Myocyte (in vitro differentiated cells): ENCODE data around the gene MSI2. TPM values are rescaled to one million over a fixed set of nuclear protein-coding genes. Genes with fewer than 3 reads are reported as not detected.

Experiments used
- DNase-seq: peaks from one replicate; pipeline ENCODE4 v3.0.0-alpha.2; 2012; ENCODE audit warnings: low read depth
- total RNA-seq: library from RNA; depleted of rRNA; stranded (reverse); fragments of >200 nt; gene quantifications from 2 replicates; pipeline ENCODE4 v1.2.3, GENCODE V29; 2014

Gene MSI2
- total RNA-seq, 1 donor from 2014 or later: 115 TPM

- no peak for DNase-seq
Observed at GRCh38 chr17:57363998-57364643, 107.8 kb downstream of the MSI2 start.

- DNase-seq: no peak
Observed at GRCh38 chr17:57365420-57365819, 109.1 kb downstream of the MSI2 start.

- no peak for DNase-seq
Observed at GRCh38 chr17:57366177-57366557, 109.8 kb downstream of the MSI2 start.

GRCh38 chr17:57366558-57367351 is 110.4 kb downstream of the MSI2 start:
- DNase-seq: no peak

- DNase-seq: no peak
Observed at GRCh38 chr17:57368637-57369336, 112.5 kb downstream of the MSI2 start.

- peak; percentile 38 for DNase-seq
Observed at GRCh38 chr17:57369509-57369945, 113.2 kb downstream of the MSI2 start.

- peak; percentile 32 for DNase-seq
Observed at GRCh38 chr17:57370037-57370581, 113.8 kb downstream of the MSI2 start.

- DNase-seq: no peak
Observed at GRCh38 chr17:57370619-57371018, 114.3 kb downstream of the MSI2 start.

GRCh38 chr17:57372156-57372555 is 115.8 kb downstream of the MSI2 start:
- peak; percentile 63 for DNase-seq

GRCh38 chr17:57373048-57373447 is 116.7 kb downstream of the MSI2 start:
- no peak for DNase-seq

- no peak for DNase-seq
Observed at GRCh38 chr17:57373756-57374155, 117.4 kb downstream of the MSI2 start.

GRCh38 chr17:57375040-57375769 is 118.9 kb downstream of the MSI2 start:
- no peak for DNase-seq

- no peak for DNase-seq
Observed at GRCh38 chr17:57375770-57376225, 119.5 kb downstream of the MSI2 start.

- DNase-seq: no peak
Observed at GRCh38 chr17:57377094-57377493, 120.8 kb downstream of the MSI2 start.

GRCh38 chr17:57379237-57379894 is 123.0 kb downstream of the MSI2 start:
- DNase-seq: peak; percentile 78

- DNase-seq: no peak
Observed at GRCh38 chr17:57379895-57380434, 123.6 kb downstream of the MSI2 start.

GRCh38 chr17:57381498-57381897 is 125.2 kb downstream of the MSI2 start:
- no peak for DNase-seq

GRCh38 chr17:57384219-57384618 is 127.9 kb downstream of the MSI2 start:
- DNase-seq: no peak

- DNase-seq: peak; percentile 63
Observed at GRCh38 chr17:57385975-57386374, 129.7 kb downstream of the MSI2 start.

- DNase-seq: no peak
Observed at GRCh38 chr17:57387575-57387974, 131.3 kb downstream of the MSI2 start.
